GM18870 (cell line): ENCODE data around the gene DDX27.
A peak's percentile ranks its signal among the peaks of the same experiment; 100 is the strongest.

Source experiments
- ATAC-seq: cut with Tn5 transposase; IDR thresholded peaks from one replicate; pipeline ENCODE4 v1.9.1; 2021; ENCODE audit warnings: moderate library complexity; ENCODE audit not compliant: unreplicated experiment

DDX27 gene

DNA sequence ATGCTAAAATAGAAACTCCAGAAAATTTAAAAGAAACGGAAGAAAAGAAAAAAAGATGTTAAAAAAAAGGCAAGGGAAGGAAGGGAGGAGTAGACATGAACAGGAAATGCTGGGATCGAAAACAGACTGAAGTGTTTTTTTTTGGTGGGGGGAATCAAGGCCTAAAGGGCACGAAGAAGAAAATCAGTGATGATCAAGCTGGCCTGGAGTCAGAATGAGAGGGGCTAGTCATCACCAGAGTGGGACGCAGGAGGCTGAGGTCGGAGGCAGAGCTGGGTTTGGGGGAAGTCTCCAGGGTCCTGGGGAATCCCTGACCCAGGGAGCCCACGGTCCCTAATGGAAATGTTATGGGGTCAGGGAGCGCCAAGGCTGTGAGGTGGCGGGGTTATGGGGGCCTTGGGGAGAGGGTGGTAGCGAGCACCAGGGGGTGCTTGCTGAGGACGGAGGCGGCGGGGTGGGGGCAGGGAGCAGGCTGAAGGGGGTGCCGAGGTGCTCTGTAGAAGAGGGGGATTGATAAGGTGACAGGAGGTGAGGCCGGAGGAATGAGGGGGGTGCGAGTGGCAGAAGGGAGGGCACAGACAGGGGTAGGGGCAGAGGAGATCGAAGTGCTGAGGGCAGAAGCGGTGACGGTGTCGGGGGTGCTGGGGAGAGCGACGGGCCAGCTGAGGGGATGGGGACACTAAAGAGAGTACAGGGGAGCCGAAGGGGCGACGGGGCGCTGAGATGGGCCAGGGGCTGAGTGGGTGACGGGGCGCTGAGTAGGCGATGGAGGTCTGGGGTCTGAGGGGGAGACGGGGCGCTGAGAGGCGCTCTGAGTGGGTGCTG lies 58.0 kb downstream of the DDX27 start:
- ATAC-seq, result no peak

DNA sequence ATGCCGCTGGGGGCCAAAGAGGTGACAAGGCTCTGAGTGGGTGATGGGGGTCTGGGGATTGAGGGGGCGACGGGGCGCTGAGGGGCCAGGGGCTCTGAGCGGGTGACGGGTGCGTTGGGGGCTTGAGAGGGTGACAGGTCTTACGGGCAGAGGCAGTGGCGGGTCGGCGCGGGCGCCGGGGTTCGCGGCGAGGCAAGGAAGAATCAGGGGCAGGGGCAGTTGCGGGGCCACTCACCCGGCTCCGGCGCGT lies 58.5 kb downstream of the DDX27 start:
- no peak for ATAC-seq

DNA sequence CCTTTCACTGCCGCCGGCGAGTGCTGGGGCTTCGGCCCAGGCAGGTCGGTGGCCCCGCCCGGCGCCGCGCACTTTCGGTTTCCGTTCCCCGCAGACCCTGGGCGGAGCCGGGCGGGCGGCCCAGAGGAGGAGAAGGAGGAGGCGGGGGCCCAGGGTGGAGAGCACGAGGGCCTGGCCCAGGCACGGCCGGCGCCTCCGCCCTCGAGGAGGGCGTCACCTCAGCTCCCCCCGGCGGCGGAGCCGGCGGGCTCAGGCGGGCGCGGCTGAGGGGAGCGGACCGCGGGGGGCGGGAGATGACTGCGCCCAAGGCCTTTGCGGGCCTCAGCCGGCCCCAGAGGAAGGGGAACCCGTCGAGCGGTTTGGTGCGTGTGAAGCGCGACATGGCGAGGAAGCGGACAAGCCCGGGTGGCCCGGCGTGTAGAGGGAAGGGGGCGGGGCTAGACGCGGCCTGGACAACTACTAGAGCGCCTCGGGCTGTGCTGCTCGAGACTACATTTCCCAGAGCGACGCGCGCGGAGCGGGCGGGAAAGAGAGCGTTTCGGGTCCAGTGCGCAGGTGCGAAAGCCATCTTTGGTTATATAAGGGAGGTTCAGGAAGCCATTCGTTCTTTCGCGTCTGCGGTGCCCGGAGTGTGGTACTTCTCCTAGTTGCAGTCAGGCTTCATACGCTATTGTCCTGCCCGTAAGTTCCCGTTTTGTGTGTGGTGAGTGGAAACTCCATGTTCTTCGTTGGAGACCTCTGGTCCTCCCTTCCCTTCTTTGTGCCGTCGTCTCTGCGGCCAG lies 59.0 kb downstream of the DDX27 start, which contains the start of gene ZNFX1:
Gene ZNFX1 (minus strand): TSS at position 22 of the 782 bp plus-strand sequence. CDS start 2,218 bp downstream, outside the sequence.
- ATAC-seq, result peak; percentile 74

DNA sequence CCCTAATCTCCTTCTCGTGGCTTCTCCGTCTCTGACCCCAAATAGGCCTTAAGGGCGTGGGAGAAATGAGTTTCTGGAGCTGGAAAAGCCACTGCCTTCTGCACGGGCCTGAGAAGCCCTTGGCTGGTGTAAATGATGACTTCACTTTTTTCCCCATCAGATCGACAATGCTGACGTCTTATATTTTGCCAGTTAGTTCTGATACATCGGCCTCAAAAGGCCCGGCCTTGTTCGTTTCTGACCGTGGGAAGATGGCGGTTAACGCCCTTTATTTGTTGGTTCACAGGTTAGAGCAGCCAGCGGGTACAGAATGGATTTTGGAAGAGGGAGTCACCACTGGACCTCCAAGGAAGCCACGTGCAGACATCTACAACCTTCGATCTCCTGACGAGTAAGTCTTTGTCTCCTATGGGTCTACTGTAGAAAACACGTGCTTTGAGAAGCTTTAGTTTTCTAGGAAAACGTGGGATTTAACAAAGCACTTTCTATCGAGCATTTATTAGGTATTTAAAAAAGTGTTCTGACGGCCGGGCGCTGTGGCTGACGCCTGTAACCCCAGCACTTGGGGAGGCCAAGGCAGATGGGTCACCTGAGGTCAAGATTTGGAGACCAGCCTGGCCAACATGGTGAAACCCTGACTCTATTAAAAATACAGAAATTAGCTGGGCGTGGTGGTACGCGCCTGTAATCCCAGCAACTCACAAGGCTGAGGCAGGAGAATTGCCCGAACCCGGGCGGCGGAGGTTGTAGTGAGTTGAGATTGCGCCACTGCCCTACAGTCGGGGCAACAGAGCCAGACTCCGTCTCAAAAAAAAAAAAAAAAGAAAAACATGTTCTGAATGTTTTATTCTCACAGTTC lies 59.8 kb downstream of the DDX27 start:
- peak; percentile 0 for ATAC-seq

DNA sequence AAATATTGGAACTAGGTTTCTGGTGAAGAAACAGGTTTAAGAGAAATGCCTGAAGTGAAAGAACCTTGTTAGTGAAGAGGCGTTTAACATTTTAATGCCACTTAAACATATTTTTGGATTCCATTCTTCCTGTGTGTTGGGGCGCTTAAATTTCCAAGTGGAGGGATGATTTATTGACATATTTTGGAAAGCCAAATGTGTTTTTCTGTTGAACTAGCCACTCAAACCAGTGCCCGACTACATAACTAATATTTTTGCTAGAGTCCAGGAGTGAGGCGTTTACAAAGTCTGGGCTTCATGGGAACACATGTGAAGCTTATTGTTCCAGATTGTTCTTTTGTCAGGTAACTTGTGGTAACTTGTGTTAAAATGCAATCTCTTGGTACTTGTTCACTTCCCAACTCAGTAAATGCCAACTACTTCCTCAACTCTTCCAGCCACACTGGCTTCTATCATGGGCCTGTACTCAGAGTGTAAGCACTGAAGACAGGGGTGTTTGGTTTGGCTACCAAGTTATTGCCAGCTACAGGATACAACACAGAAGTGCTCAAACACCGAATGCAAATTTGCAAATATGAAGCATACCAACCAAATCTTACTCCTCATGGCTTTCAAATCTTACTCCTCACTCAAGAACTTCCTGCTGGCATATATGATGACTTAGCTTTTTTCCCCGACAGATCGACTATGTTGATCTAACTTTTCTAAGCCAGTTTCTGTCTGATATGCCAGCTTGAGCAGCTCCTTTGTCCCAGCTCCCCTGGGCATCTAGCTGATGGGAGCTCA lies 60.7 kb downstream of the DDX27 start:
- ATAC-seq, result no peak

DNA sequence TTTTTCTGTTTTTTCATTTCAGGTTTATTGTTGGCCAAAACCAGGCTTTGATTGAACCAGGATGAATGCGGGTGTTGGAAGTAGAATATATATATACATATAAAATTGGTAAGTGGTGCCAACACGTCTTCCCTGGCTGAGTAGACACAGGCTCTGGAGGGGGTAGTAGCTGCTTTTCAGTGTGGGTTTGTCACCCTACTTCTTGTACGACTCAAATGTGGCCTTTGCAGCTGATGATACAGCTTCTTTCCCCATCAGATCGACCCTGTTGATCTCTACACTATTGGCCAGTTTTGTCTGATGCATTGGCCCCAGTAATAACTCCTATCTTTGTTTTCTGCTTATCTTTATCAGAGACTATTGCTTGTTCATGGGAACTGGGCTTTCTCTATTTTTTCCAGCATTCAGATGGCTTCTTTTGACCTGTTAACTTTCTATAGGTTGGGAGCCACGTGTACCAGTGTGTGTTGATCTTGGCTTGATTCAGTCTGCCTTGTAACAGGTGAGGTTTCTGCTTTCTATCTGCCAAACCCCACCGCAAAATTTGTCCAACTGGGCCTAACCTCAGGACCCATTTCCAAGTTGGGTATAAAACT lies 61.3 kb downstream of the DDX27 start:
- ATAC-seq, result no peak

DNA sequence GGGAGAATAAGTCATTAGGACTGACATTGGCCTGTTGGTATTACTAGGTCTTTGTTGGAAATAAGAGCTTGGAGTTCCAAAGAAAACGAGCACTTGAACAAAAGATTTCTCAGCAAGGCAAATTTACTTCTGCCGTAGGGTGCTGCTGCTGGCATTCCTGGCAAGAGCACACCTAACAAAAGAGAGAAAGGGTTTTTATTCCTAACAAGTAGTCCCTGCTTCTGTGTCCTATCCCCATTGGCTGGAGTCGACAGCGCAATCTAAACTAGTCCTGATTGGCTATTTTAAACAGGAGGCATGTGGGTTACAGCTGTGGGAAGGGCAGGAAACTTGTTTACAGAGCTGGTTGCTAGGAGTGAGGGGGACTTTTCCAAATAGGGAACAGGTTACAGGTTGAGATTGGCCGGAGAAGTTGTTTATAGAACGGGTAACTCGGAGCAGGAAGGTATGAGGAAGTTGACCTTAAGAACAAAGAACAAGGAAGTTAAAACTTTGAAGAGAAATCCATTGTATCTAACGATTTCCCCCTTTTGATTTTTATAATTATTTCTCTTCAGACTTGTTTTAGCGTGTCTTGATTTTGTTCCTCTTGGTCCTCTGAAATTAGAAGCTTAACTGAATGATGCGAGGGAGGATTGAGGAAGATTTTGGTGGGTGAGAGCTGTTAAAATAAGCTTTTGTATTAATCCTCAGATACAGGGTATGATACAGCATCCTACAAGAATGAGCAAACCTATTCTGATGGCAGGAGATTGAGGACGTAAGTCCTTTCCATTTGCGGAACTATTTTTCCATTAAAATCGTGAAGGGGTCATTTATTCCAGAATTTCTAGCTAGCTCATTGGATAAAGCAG lies 62.1 kb downstream of the DDX27 start:
- no peak for ATAC-seq

DNA sequence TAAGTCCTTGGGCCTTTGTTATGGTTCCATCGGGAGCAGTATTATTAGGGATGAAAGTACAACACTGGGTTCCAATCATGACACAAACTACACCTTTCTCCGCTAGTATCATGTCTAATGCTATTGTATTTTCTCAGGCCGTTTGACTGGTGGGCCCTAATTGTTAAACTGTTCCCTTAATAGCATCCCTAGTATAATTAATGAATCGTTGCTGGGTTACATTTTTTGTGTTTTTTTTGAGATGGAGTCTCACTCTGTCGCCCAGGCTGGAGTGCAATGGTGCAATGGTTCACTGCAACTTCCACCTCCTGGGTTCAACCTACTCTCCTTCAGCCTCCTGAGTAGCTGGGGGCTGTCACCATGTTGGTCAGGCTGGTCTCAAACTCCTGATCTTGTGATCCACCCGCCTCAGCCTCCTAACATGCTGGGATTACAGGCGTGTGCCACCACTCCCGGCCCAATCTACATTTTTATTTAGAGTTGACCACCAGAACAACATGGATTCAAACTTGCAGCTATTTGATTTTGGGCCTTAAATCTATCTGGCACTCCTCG lies 62.8 kb downstream of the DDX27 start:
- ATAC-seq, result no peak

DNA sequence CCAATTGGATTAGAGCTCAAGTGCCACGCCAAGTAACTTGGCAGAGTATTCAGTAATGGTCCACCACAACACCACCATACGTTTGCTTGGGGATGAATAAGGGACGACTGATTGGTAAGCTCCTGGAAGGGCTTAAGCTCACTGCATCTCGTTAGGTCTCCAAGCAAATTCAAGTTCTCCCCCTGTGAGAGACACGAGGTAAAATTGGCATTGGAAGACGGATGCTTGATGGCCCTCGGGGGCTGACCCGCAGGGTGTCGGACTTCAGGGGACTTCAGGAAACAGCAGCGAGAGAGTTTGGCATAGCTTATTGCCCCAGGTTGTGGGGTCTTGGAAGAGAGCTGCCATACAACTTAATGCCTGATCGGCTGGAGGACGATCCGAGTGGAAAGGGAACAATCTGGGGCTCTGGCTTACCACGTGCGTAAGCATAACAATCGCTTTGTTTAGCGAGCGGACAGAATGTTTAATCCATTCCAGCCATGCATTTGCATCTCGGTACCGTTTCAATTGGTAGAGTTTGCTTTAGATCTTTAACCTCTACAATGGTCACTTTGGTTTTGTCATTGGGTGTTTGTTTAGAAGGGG lies 63.5 kb downstream of the DDX27 start:
- ATAC-seq, result no peak

DNA sequence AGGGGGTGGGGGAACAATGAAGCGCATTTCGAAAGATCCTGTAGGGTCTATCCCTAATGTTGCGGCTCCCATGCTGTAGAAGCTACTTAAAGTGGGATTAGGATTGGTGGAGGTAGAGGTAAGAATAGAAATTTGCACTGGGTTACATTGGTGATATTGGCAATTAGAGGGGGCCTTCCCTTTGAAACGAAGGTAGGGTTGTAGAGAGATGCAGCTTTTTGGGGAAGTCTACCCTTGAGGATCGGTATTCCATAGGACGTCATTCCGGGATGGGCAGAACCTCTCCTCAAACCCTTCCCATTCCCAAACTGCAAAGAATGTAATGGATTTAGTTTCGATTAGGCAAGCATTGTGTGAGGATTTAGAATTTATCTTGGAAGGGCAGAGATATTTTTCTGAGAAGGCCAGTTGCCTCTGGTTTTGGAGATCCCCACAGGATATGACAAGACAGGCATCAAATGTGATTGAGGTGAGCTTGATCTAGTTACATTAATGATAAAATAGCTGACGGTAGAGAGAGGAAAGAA lies 64.0 kb downstream of the DDX27 start:
- ATAC-seq, result no peak

DNA sequence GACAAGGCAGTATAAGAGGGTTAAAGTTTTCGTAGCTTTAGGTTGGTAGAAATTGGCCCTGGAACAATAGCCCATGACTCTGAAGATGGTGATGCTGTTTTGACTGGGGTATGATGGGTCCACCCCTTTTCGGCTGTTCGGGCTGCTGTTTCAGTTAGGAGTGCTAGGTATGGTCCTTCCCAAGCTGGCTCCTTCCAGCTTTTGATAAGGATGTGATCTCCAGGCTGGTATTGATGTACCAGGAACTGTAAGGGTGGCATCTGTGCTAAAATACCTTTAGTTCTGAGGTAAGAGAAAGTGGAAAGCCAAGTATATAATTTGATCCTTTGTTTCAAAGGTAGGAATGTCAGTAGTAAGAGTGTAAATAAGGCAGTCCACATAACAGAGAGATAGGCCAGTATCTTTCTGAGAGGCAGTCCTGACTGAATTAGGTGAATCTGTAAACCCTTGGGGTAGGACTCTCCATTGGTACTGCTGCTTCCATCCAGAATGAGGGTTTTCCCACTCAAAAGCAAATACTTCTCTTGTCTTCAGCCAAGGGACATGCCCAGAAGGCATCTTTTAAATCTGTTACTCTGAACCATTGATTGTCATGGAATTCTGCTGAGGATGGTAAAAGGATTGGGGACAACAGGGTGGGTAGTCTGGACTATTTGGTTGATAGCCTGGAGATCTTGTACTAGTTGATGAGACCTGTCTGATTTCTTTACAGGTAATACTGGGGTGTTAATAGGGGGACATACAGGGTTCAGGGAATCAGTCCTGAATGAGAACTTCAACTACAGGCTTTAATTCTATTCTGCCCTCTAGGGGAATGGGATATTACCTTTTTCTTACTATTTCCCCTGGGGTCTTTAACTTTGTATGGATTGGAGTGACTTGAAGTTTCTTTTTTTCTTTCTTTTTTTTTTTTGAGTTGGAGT lies 64.7 kb downstream of the DDX27 start:
- ATAC-seq, result no peak

DNA sequence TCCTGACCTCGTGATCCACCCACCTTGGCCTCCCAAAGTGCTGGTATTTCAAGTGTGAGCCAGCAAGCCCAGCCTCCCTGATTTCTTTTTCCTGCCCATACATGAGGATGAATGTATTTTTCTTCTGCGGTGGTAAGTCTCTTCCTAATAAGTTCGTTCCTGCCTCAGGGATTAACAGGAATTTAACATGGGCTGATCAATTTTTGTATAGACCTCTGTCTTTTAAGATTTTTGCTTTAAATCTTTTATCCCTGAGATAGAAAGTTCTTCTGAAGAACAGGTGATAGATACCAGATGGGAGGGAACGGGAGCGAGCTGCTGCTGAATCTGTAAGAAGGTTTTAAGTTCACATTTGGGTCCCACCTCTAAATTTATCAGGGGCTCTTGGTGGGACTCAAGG lies 65.6 kb downstream of the DDX27 start:
- no peak for ATAC-seq

DNA sequence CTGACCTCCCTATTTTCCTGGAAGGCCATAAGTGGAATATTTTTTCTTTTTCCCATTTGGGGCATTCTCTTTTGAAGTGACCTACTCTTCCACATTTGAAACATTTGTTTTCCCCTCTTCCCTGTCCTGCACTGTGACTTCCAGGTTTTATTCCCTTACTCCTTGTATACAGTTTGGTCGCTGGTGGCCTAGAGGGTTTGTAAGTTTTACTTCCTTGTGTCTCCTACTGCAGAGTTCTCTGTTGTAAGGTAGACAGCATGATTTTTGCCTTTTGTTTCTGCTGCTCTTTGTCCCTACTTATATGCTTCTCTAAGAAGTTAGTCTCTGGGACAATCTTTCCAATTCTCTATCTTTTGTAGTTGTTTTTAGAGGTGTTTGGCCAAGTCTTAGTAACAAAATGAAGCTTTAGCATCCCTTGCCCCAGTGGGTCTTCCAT lies 66.0 kb downstream of the DDX27 start:
- ATAC-seq, result no peak

DNA sequence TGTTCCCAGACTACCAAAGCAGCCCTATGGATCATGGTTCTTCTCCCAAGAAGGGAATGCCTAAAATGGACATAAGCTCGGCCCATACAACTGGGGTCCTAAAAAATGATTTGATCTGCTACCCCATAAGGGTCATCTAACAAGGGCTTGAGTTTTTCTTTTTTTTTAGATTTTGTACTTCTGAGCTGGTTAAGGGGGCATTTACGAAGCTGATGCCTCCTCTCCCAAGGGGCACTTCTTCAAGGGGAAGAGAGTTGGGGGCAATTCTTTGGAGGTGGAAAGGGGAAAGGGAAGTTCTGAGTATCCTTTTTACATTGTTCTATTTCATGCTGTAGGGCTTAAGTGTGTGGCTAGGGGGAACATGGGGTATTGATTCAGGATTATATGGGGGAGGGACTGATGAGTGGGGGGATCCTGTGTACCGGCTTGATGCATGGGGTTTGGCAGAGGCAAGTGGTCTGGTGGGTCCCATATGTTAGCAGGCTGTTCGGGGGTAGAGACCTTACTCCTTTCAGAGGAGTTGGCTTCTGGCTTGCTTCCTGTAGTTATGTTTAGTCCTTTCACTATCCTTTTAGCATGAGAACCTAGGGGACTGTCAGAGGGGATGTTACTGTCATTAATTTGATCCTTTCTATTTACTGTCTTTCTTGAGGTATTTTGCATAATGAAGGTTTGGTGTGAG lies 66.7 kb downstream of the DDX27 start:
- no peak for ATAC-seq

DNA sequence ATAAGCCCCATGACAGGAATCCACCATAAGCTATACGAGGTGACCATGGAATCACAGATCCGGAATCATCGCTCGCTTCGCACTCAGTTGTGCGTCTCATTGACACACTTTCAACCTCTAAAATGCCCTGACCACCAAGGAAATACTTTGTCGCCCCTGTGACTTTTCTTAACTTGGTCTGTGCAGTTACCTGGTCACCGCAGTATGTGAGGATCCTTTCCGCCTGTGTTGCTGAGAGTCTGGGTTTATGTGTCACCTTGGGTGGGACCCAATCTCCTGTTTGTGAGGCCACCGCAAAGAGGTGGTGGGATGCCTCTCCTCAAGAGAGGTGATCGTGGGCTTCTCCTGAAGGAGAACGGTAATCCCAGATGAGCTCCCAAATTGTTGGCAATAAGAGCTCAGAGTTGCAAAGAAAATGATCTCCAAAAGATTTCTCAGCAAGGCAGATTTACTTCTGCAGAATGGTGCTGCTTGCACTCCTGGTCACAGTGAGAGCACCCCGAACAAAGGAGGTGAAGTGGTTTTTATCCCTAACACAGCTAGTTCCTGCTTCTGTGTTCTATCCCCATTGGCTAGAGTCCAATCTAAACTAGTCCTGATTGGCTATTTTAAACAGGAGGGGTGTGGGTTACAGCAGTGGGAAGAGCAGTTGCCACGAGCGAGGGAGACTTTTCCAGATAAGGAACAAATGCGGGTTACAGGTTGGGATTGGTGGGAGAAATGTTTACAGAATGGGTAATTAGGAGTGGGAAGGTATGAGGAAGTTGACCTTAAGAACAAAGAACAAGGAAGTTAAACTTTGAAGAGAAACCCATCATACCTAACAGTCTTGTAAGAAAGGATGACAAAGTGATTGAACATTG lies 67.7 kb downstream of the DDX27 start:
- ATAC-seq, result no peak
